ENCODE measurements around the gene MADD.

Gene MADD

DNA sequence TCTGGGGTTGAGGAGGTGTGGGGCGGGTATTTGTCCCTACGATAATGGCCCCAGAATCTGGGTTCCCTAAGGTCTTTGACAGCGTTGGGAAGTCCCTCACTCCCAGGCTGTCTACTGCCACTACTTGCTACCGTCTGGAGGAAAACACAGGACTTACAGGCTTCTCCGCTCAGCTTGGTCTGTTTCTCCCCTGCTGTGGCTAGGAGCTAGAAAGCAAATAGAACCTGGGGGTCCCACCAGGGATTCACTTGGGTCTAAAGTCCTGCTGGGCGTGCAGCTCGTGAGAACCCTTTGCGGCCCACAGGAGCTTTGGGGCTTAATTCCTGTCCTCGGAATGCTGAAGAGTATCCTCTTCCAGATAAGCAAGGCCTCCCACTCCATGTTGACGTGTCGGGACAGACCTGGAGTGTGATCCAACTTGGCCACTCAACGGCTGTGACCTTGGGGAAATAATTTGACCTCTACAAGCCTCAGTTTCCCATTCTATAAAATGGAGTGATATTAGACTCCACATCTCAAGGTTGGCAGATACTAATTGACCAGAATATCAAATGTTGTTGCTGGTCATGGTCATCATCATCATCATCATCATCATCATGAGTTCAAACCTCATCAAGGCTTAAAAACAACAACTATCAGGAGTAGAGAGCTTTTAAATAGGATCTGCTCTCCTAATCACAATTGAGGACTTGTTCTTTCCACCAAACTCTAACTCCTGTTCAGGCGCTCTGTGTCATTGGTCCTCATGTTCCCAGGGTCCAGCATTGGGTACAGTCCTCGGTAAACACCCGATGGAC, 84.2 kb downstream of the MADD start:
- no peak overlapping the region for H2AFZ ChIP-seq (ENCODE audit: low read depth, low read length)

DNA sequence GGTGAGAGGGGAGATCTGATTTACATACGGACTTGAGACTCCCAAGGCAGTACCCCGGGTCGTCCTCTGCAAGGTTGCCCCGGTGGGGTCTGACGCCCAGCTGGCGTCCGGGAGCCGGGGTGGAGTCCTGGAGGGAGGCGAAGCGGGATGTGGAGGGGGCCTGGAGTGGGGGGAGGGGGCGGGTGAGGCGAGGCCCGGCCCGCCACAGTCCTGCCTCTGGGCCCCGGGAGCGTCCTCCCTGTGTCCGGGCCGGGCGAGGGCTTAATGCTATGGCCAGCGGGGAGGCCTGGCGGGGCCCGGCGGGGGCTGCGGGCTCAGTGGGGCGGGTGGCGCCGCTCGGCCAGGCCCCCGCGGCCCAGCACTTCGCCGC, 85.0 kb downstream of the MADD start:
- H4K20me1 ChIP-seq (ENCODE audit: insufficient read depth, low read length): no peaks in the 10 kb centered on the region
- H3K9ac ChIP-seq (ENCODE audit: low read length): no peak overlapping the region
- H2AFZ ChIP-seq (ENCODE audit: low read depth, low read length): no peak overlapping the region
- no peak overlapping the region for H3K27ac ChIP-seq (ENCODE audit: low read length)
- no peak for TF ChIP-seq EZH2phosphoT487 (IDR thresholded peaks at IDR 0.05; ENCODE audit: low read depth)
- TF ChIP-seq, protein P1, sequence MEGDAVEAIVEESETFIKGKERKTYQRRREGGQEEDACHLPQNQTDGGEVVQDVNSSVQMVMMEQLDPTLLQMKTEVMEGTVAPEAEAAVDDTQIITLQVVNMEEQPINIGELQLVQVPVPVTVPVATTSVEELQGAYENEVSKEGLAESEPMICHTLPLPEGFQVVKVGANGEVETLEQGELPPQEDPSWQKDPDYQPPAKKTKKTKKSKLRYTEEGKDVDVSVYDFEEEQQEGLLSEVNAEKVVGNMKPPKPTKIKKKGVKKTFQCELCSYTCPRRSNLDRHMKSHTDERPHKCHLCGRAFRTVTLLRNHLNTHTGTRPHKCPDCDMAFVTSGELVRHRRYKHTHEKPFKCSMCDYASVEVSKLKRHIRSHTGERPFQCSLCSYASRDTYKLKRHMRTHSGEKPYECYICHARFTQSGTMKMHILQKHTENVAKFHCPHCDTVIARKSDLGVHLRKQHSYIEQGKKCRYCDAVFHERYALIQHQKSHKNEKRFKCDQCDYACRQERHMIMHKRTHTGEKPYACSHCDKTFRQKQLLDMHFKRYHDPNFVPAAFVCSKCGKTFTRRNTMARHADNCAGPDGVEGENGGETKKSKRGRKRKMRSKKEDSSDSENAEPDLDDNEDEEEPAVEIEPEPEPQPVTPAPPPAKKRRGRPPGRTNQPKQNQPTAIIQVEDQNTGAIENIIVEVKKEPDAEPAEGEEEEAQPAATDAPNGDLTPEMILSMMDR (IDR thresholded peaks at IDR 0.05; ENCODE audit: low read depth, low read length): no peak
- no peaks in the 10 kb centered on the region for H3K27me3 ChIP-seq (ENCODE audit: low read depth, low read length)
- H3K4me3 ChIP-seq (ENCODE audit: low read length): no peak overlapping the region
- H3K9me3 ChIP-seq (ENCODE audit: insufficient read depth, low read length): no peaks in the 10 kb centered on the region
- H3K4me1 ChIP-seq (ENCODE audit: low read length): no peaks in the 10 kb centered on the region
- no peaks in the 10 kb centered on the region for H3K79me2 ChIP-seq (ENCODE audit: low read length)
- H3K36me3 ChIP-seq (replicated peaks; ENCODE audit: low read depth, low read length): peaks cover 11% of the 10 kb centered on the region
- no peak overlapping the region for H3K4me2 ChIP-seq (ENCODE audit: low read length)

More for the DNA sequence above, 84.2 kb downstream of the MADD start:
- H3K4me3 ChIP-seq (ENCODE audit: low read length): no peak overlapping the region
- H3K79me2 ChIP-seq (ENCODE audit: low read length): no peaks in the 10 kb centered on the region
- H3K36me3 ChIP-seq (replicated peaks; ENCODE audit: low read depth, low read length): peaks cover 11% of the 10 kb centered on the region
- no peak for TF ChIP-seq EZH2phosphoT487 (IDR thresholded peaks at IDR 0.05; ENCODE audit: low read depth)
- TF ChIP-seq, protein P1 (IDR thresholded peaks at IDR 0.05; ENCODE audit: low read depth, low read length): no peak
- H3K27ac ChIP-seq (ENCODE audit: low read length): no peak overlapping the region
- H3K4me1 ChIP-seq (ENCODE audit: low read length): no peaks in the 10 kb centered on the region
- H3K9me3 ChIP-seq (ENCODE audit: insufficient read depth, low read length): no peaks in the 10 kb centered on the region
- H3K9ac ChIP-seq (ENCODE audit: low read length): no peak overlapping the region
- H3K4me2 ChIP-seq (ENCODE audit: low read length): no peak overlapping the region
- no peaks in the 10 kb centered on the region for H4K20me1 ChIP-seq (ENCODE audit: insufficient read depth, low read length)
- no peaks in the 10 kb centered on the region for H3K27me3 ChIP-seq (ENCODE audit: low read depth, low read length)

DNA sequence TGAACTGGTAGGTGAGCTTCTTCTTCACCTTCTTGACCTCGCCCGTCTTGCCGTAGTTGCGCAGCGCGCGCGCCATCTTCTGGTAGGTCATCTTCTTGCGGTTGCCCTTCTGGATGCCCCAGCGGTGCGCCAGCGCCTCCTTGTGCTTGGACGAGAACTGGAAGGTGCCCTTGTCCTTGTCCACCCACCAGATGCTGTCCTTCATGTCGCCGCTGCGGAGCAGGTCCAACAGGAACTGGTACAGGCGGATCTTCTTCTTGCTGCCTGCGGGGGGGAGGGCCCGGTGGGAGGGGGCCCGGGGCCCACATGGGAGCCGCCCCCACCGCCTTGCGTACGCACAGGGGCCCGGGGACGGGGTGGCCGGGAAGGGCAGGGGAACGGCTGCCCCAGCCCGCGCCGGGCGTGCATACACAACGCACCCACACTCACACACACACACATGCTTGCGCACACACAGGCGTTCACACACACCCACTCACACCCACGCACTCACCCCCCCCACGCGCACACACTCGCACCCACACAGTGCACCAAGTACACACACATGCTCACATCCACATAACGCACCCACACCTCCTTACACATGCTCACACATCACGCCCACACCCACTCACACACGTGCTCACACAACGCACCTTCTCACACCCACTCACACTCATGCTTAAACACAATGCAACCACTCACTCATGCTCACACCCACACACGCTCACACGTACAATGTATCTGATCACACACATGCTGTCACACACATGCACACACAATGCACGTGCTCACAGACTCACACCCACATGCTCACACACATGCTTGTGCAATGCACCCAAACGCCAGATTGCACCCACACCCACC, 85.6 kb downstream of the MADD start:
- H3K9ac ChIP-seq (ENCODE audit: low read length): no peak overlapping the region
- no peak overlapping the region for H2AFZ ChIP-seq (ENCODE audit: low read depth, low read length)
- no peaks in the 10 kb centered on the region for H3K27me3 ChIP-seq (ENCODE audit: low read depth, low read length)
- no peaks in the 10 kb centered on the region for H3K9me3 ChIP-seq (ENCODE audit: insufficient read depth, low read length)
- no peaks in the 10 kb centered on the region for H3K79me2 ChIP-seq (ENCODE audit: low read length)
- no peaks in the 10 kb centered on the region for H4K20me1 ChIP-seq (ENCODE audit: insufficient read depth, low read length)
- TF ChIP-seq, protein P1 (IDR thresholded peaks at IDR 0.05; ENCODE audit: low read depth, low read length): peak; percentile 35
- TF ChIP-seq EZH2phosphoT487 (IDR thresholded peaks at IDR 0.05; ENCODE audit: low read depth): no peak
- H3K4me1 ChIP-seq (ENCODE audit: low read length): no peaks in the 10 kb centered on the region
- no peak overlapping the region for H3K4me3 ChIP-seq (ENCODE audit: low read length)
- no peak overlapping the region for H3K4me2 ChIP-seq (ENCODE audit: low read length)
- H3K36me3 ChIP-seq (replicated peaks; ENCODE audit: low read depth, low read length): peaks cover 11% of the 10 kb centered on the region
- no peak overlapping the region for H3K27ac ChIP-seq (ENCODE audit: low read length)

Data from OCI-LY3 (cell line).